ENCODE results near the gene PPM1B. TPM values are rescaled to one million over a fixed set of nuclear protein-coding genes. Genes with fewer than 3 reads are reported as not detected.

Gene PPM1B
- total and polyA plus RNA-seq, 2 of the 13 experiments (the other 11 are each of a cell fraction or from before 2014, with no cell fraction given): 24.4 to 25.0 TPM

DNA sequence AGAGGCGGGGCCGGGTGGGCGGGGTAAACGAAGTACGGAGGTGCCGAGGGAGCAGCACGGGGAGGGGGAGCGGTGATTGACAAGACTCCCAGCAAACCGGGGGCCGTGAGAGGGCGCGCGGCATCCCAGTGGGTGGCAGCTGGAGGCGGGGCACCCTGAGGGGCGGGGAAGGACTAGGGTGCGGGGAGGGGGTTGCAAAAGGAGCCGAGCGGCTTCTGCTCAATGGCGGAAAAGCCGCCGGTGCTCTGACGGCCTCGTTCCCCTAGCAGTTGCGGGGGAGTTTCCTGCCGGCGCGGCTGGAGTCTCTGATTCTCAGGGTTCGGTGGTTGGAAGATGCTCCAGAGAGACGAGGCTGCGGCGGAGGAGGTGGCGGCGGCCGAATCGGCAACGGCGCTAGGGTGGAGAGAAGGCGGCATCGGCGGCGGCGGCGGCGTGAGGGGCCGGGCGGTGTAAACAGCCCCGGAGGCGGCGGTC, at the start of gene PPM1B (continued):
- TF ChIP-seq MYC (CRISPR knock-in tag; IDR thresholded peaks at IDR 0.05; ENCODE audit: borderline replicate concordance) (peak; percentile 53; the same call in 1 of the 2 replicates), ZC3H13 (CRISPR knock-in tag; IDR thresholded peaks at IDR 0.05) (0 out of 2 replicates have a peak, but pooled peaks have one; percentile 44), FOXK2 (IDR thresholded peaks at IDR 0.05) (no peak), IRF2 (CRISPR knock-in tag; IDR thresholded peaks at IDR 0.05) (peak; percentile 45; the same call in 1 of the 2 replicates), CEBPG (CRISPR knock-in tag; IDR thresholded peaks at IDR 0.05) (peak; percentile 40; the same call in 1 of the 2 replicates), HCFC1 (IDR thresholded peaks at IDR 0.05; ENCODE audit: low read depth, low read length) (no peak), MATR3 (CRISPR knock-in tag; IDR thresholded peaks at IDR 0.05) (no peak), ZNF281 (CRISPR knock-in tag; IDR thresholded peaks at IDR 0.05; ENCODE audit: borderline replicate concordance) (peak; percentile 63), MAZ (IDR thresholded peaks at IDR 0.05; ENCODE audit: borderline replicate concordance, low read depth, low read length) (peak; percentile 92), MAZ (CRISPR knock-in tag; IDR thresholded peaks at IDR 0.05; ENCODE audit: low read depth) (peak; percentile 66; the same call in 1 of the 2 replicates), ZNF317 (CRISPR knock-in tag; IDR thresholded peaks at IDR 0.05) (peak; percentile 49; the same call in 1 of the 2 replicates), ZNF350 (CRISPR knock-in tag; IDR thresholded peaks at IDR 0.05; ENCODE audit: borderline replicate concordance, low read depth) (peak; percentile 2; the same call in 1 of the 2 replicates)
- TF ChIP-seq, protein P1, sequence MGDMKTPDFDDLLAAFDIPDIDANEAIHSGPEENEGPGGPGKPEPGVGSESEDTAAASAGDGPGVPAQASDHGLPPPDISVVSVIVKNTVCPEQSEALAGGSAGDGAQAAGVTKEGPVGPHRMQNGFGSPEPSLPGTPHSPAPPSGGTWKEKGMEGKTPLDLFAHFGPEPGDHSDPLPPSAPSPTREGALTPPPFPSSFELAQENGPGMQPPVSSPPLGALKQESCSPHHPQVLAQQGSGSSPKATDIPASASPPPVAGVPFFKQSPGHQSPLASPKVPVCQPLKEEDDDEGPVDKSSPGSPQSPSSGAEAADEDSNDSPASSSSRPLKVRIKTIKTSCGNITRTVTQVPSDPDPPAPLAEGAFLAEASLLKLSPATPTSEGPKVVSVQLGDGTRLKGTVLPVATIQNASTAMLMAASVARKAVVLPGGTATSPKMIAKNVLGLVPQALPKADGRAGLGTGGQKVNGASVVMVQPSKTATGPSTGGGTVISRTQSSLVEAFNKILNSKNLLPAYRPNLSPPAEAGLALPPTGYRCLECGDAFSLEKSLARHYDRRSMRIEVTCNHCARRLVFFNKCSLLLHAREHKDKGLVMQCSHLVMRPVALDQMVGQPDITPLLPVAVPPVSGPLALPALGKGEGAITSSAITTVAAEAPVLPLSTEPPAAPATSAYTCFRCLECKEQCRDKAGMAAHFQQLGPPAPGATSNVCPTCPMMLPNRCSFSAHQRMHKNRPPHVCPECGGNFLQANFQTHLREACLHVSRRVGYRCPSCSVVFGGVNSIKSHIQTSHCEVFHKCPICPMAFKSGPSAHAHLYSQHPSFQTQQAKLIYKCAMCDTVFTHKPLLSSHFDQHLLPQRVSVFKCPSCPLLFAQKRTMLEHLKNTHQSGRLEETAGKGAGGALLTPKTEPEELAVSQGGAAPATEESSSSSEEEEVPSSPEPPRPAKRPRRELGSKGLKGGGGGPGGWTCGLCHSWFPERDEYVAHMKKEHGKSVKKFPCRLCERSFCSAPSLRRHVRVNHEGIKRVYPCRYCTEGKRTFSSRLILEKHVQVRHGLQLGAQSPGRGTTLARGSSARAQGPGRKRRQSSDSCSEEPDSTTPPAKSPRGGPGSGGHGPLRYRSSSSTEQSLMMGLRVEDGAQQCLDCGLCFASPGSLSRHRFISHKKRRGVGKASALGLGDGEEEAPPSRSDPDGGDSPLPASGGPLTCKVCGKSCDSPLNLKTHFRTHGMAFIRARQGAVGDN (CRISPR knock-in tag; IDR thresholded peaks at IDR 0.05): peak; percentile 46; the same call in 1 of the 2 replicates
